SK-N-SH (cell line): ENCODE measurements around the gene TRMT1.

Experiments used
- CTCF ChIP-seq: fragments of 200-600 bp; sonication (generic); IDR thresholded peaks from 2 replicates; pipeline ENCODE4 v1.6.1; 2017; ENCODE audit warnings: antibody characterized with exemption, mild to moderate bottlenecking, moderate library complexity
- IRF3 ChIP-seq: fragments of 150-350 bp; IDR thresholded peaks from 2 replicates; pipeline ENCODE4 v1.6.1; 2016; ENCODE audit warnings: mild to moderate bottlenecking, low read depth, low read length
- RAD21 ChIP-seq: IDR thresholded peaks from 2 replicates; pipeline ENCODE4 v1.6.1; 2012; ENCODE audit warnings: mild to moderate bottlenecking, low read length
- RCOR1 ChIP-seq: fragments of 150-350 bp; IDR thresholded peaks from 2 replicates; pipeline ENCODE4 v1.6.1; 2017; ENCODE audit warnings: antibody characterized with exemption, low read length
- USF2 ChIP-seq: fragments of 150-350 bp; IDR thresholded peaks from 2 replicates; pipeline ENCODE4 v1.6.1; 2017; ENCODE audit warnings: antibody characterized with exemption, low read length, low read depth, borderline replicate concordance
- YY1 ChIP-seq: IDR thresholded peaks from 2 replicates; pipeline ENCODE4 v1.4.0; 2012; ENCODE audit warnings: low read depth, mild to moderate bottlenecking

- TF ChIP-seq RAD21 (no peak), RCOR1 (peak; percentile 54; the same call in 1 of the 2 replicates), CTCF (peak; percentile 39; the same call in 1 of the 2 replicates), USF2 (no peak), IRF3 (no peak), YY1 (no peak)
Measured at GRCh38 chr19:13152974-13153568, 36.5 kb upstream of the TRMT1 start.
